Breast epithelium (tissue), 4 donors: ENCODE measurements around the gene ACAP2. TPM values are rescaled to one million over a fixed set of nuclear protein-coding genes. Genes with fewer than 3 reads are reported as not detected.

Experiments
- DNase-seq, 2 donors: peaks; one replicate each; pipeline ENCODE4 v3.0.0-alpha.2; 2019; ENCODE audit warnings: low spot score in 2 of 2
- H3K27ac ChIP-seq, 2 donors: fragments of 200-600 bp; sonication (generic) in 1 of 2; one replicate each; pipeline ENCODE4 v1.5.1; 2016 to 2019; ENCODE audit warnings: mild to moderate bottlenecking in 1 of 2
- H3K27me3 ChIP-seq, 2 donors: fragments of 200-600 bp; sonication (generic) in 1 of 2; one replicate each; pipeline versions ENCODE4 v1.5.1 to v1.6.0; 2017 to 2019; ENCODE audit warnings: control low read depth in 1 of 2, mild to moderate bottlenecking in 1 of 2
- H3K36me3 ChIP-seq: fragments of 200-600 bp; one replicate; pipeline ENCODE4 v1.5.1; 2019
- H3K4me1 ChIP-seq, 2 donors: fragments of 200-600 bp; sonication (generic); one replicate each; pipeline ENCODE4 v1.5.1; 2016 to 2019; ENCODE audit warnings: control low read depth in 1 of 2
- H3K4me3 ChIP-seq, 3 donors: fragments of 200-600 bp; sonication (generic); 1 replicate in 2 of 3; 2 replicates in 1 of 3; pipeline ENCODE4 v1.5.1; 2016 to 2019; ENCODE audit warnings: mild to moderate bottlenecking in 3 of 3, moderate library complexity in 2 of 3
- H3K9me3 ChIP-seq, 2 donors: fragments of 200-600 bp; sonication (generic) in 1 of 2; one replicate each; pipeline ENCODE4 v1.5.1; 2016 to 2019; ENCODE audit warnings: control low read depth in 1 of 2
- CTCF ChIP-seq, 3 donors: fragments of 450-650 bp; IDR thresholded peaks; one replicate each; pipeline ENCODE4 v1.5.1; 2016 to 2017; ENCODE audit warnings: antibody characterized with exemption in 3 of 3, mild to moderate bottlenecking in 3 of 3, moderate library complexity in 3 of 3
- POLR2A ChIP-seq: fragments of 450-650 bp; IDR thresholded peaks from one replicate; pipeline ENCODE4 v1.6.1; 2016; ENCODE audit warnings: antibody characterized with exemption, mild to moderate bottlenecking, moderate library complexity
- POLR2AphosphoS5 ChIP-seq, 3 donors: sonication (generic); formaldehyde crosslinking; IDR thresholded peaks; one replicate each; pipeline ENCODE4 v1.6.1; 2017; ENCODE audit warnings: antibody characterized with exemption in 3 of 3
- intact Hi-C: fragments of 100-400 bp; cut with DNase I; formaldehyde crosslinking; loops from one replicate; pipeline ENCODE4 v1.15.1; 2023; ENCODE audit warnings: low total_unique reads
- total RNA-seq, 3 donors: library from RNA; depleted of rRNA; stranded (reverse); fragments of >200 nt; gene quantifications; one replicate each; pipeline ENCODE4 v1.1.0, GENCODE V29; 2016

Gene ACAP2
- total RNA-seq, 3 donors from 2014 or later, result 60.0 to 87.1 (median 63.0) TPM

GRCh38 chr3:195286115-195286872 is 156.5 kb downstream of the ACAP2 start:
- Histone ChIP-seq H3K4me3 (no peak overlapping the region), H3K9me3 (no peaks in the 10 kb centered on the region), H3K36me3 (no peaks in the 10 kb centered on the region), H3K27me3 (no peaks in the 10 kb centered on the region), H3K27ac (no peak overlapping the region), H3K4me1 (no peaks in the 10 kb centered on the region)
- no peak for DNase-seq
- TF ChIP-seq POLR2A (no peak), CTCF (IDR thresholded peaks at IDR 0.05) (no peak), POLR2AphosphoS5 (IDR thresholded peaks at IDR 0.05) (no peak)
- intact Hi-C loops, result no loop called here

GRCh38 chr3:195285372-195285771 is 157.4 kb downstream of the ACAP2 start:
- H3K4me3 ChIP-seq, result no peak overlapping the region
- no peak for DNase-seq
- TF ChIP-seq POLR2AphosphoS5 (IDR thresholded peaks at IDR 0.05), result no peak
- no peak for TF ChIP-seq CTCF (IDR thresholded peaks at IDR 0.05)
- no peak for TF ChIP-seq POLR2A
- no peaks in the 10 kb centered on the region for H3K36me3 ChIP-seq
- H3K4me1 ChIP-seq, result no peaks in the 10 kb centered on the region
- intact Hi-C loops, result no loop called here
- no peak overlapping the region for H3K27ac ChIP-seq
- no peaks in the 10 kb centered on the region for H3K9me3 ChIP-seq
- H3K27me3 ChIP-seq, result no peaks in the 10 kb centered on the region

- DNase-seq, result no peak
- Histone ChIP-seq H3K4me3 (no peak overlapping the region), H3K36me3 (no peaks in the 10 kb centered on the region)
These were observed 158.0 kb downstream of the ACAP2 start for GRCh38 chr3:195284842-195285241.

GRCh38 chr3:195282961-195283360 is 159.9 kb downstream of the ACAP2 start:
- Histone ChIP-seq H3K27ac (no peak overlapping the region), H3K36me3 (no peaks in the 10 kb centered on the region), H3K9me3 (no peaks in the 10 kb centered on the region), H3K27me3 (no peaks in the 10 kb centered on the region), H3K4me3 (no peak overlapping the region), H3K4me1 (no peaks in the 10 kb centered on the region)
- intact Hi-C loops, result no loop called here
- no peak for DNase-seq
- TF ChIP-seq POLR2AphosphoS5 (IDR thresholded peaks at IDR 0.05), result no peak
- no peak for TF ChIP-seq POLR2A
- TF ChIP-seq CTCF (IDR thresholded peaks at IDR 0.05), result no peak

More at GRCh38 chr3:195284842-195285241, 158.0 kb downstream of the ACAP2 start:
- TF ChIP-seq POLR2A (no peak), CTCF (IDR thresholded peaks at IDR 0.05) (no peak), POLR2AphosphoS5 (IDR thresholded peaks at IDR 0.05) (no peak)
- Histone ChIP-seq H3K27ac (no peak overlapping the region), H3K4me1 (no peaks in the 10 kb centered on the region), H3K9me3 (no peaks in the 10 kb centered on the region), H3K27me3 (no peaks in the 10 kb centered on the region)
- intact Hi-C loops, result no loop called here

GRCh38 chr3:195274259-195274966 is 168.4 kb downstream of the ACAP2 start:
- TF ChIP-seq POLR2A (no peak), CTCF (IDR thresholded peaks at IDR 0.05) (no peak), POLR2AphosphoS5 (IDR thresholded peaks at IDR 0.05) (no peak)
- H3K27me3 ChIP-seq, result no peaks in the 10 kb centered on the region
- DNase-seq, result no peak
- no peaks in the 10 kb centered on the region for H3K36me3 ChIP-seq
- intact Hi-C loops, result no loop called here
- no peak overlapping the region for H3K27ac ChIP-seq
- H3K4me3 ChIP-seq, result no peak overlapping the region
- no peaks in the 10 kb centered on the region for H3K9me3 ChIP-seq
- H3K4me1 ChIP-seq, result peaks cover 0 to 8% of the 10 kb centered on the region in 2 donors
